Right lobe of liver (tissue), 6 donors: ENCODE results near the gene CDH4. TPM values are rescaled to one million over a fixed set of nuclear protein-coding genes. Genes with fewer than 3 reads are reported as not detected.
A peak's percentile ranks its signal among the peaks of the same experiment; 100 is the strongest.

Experiments used
- ATAC-seq, 4 donors: fragments of 200-7000 bp; cut with Tn5 transposase; one replicate each; pipeline ENCODE4 v1.9.1; 2020; ENCODE audit warnings: mild to moderate bottlenecking in 4 of 4, moderate library complexity in 4 of 4
- DNase-seq, 3 donors: peaks; one replicate each; pipeline ENCODE4 v3.0.0-alpha.2; 2020
- H3K27ac ChIP-seq, 3 donors: fragments of 200-600 bp; one replicate each; pipeline ENCODE4 v1.8.0; 2022
- H3K27me3 ChIP-seq, 2 donors: fragments of 200-600 bp; one replicate each; pipeline ENCODE4 v1.8.0; 2022
- H3K36me3 ChIP-seq, 4 donors: fragments of 200-600 bp; sonication (generic) in 1 of 4; one replicate each; pipeline versions ENCODE4 v1.5.1 to v1.8.0; 2017 to 2022; ENCODE audit warnings: control low read depth in 1 of 4
- H3K4me1 ChIP-seq, 4 donors: fragments of 200-600 bp; sonication (generic) in 1 of 4; one replicate each; pipeline versions ENCODE4 v1.5.1 to v1.8.0; 2017 to 2022; ENCODE audit warnings: control low read depth in 1 of 4
- H3K4me3 ChIP-seq, 3 donors: fragments of 200-600 bp; one replicate each; pipeline ENCODE4 v1.8.0; 2022
- H3K9me3 ChIP-seq, 4 donors: fragments of 200-600 bp; sonication (generic) in 1 of 4; one replicate each; pipeline versions ENCODE4 v1.5.1 to v1.8.0; 2017 to 2022; ENCODE audit warnings: control low read depth in 1 of 4
- CTCF ChIP-seq, 4 donors: fragments of 200-600 bp in 3 of 4; fragments of 450-650 bp in 1 of 4; IDR thresholded peaks; one replicate each; pipeline versions ENCODE4 v1.5.1 to v1.8.0; 2016 to 2022; ENCODE audit warnings: antibody characterized with exemption in 4 of 4, mild to moderate bottlenecking in 2 of 4
- POLR2A ChIP-seq: fragments of 450-650 bp; IDR thresholded peaks from one replicate; pipeline ENCODE4 v1.6.1; 2017; ENCODE audit warnings: antibody characterized with exemption, mild to moderate bottlenecking
- WGBS: methylation state at CpG from one replicate; pipeline ENCODE4 v1.1.6; 2018; ENCODE audit warnings: low coverage, low lambda C conversion rate; ENCODE audit not compliant: insufficient coverage; ENCODE audit errors: missing lambda C conversion rate; 5-methylcytosine and 5-hydroxymethylcytosine counted together
- intact Hi-C, 2 donors: fragments of 100-400 bp; cut with DNase I; formaldehyde crosslinking; loops; one replicate each; pipeline versions ENCODE4 v1.11.2 to v1.14.1; 2022
- total RNA-seq, 6 experiments: library from RNA; depleted of rRNA in 2 of 6; stranded (reverse); fragments of >200 nt in 2 of 6; fragmentation: NEBNext Ultra II Directional in 3 of 6; extraction: Animal tissue kit (Norgen Biotek cat#: 25700) in 3 of 6; gene quantifications; one replicate each; pipeline versions ENCODE4 v1.1.0 to v1.2.4, GENCODE V29; 2016 to 2023
- donor health status: DM: no; HTN: yes; CAD: no.
- donor health status: DM: no; HTN: no; CAD: no.
- donor health status: DM: no; HTN: no; CAD: no.
- donor health status: DM: no; HTN: yes; CAD: no.
- donor health status: DM: no; HTN: yes; CAD: no.

The CDH4 gene
- total RNA-seq, 6 experiments from 2014 or later, result 0.02 to 0.14 (median 0.09) TPM; not detected in 3

- intact Hi-C loops, result no loop called here
Observed at GRCh38 chr20:61444637-61445036, 192.6 kb downstream of the CDH4 start.

GRCh38 chr20:61445138-61445537 lies 193.1 kb downstream of the CDH4 start:
- Histone ChIP-seq H3K4me3 (no peak overlapping the region), H3K4me1 (no peaks in the 10 kb centered on the region), H3K27me3 (no peaks in the 10 kb centered on the region), H3K9me3 (no peaks in the 10 kb centered on the region), H3K36me3 (no peaks in the 10 kb centered on the region), H3K27ac (no peak overlapping the region)
- TF ChIP-seq POLR2A, result no peak
- TF ChIP-seq CTCF (IDR thresholded peaks at IDR 0.05), result no peak
- WGBS, result 51% methylated on average over 3 of the region's 6 CpGs
- DNase-seq, result no peak
- ATAC-seq, result peak in 1 of 4 donors; percentile 26
- intact Hi-C loops, result no loop called here

More at GRCh38 chr20:61444637-61445036, 192.6 kb downstream of the CDH4 start:
- H3K4me3 ChIP-seq, result no peak overlapping the region
- DNase-seq, result no peak
- 67% methylated on average over 5 of the region's 5 CpGs for WGBS
- no peaks in the 10 kb centered on the region for H3K36me3 ChIP-seq
- ATAC-seq, result no peak
- no peak for TF ChIP-seq POLR2A
- no peak for TF ChIP-seq CTCF (IDR thresholded peaks at IDR 0.05)
- H3K4me1 ChIP-seq, result no peaks in the 10 kb centered on the region
- no peaks in the 10 kb centered on the region for H3K27me3 ChIP-seq
- H3K27ac ChIP-seq, result no peak overlapping the region
- no peaks in the 10 kb centered on the region for H3K9me3 ChIP-seq

GRCh38 chr20:61445741-61446140 lies 193.7 kb downstream of the CDH4 start:
- Histone ChIP-seq H3K27me3 (no peaks in the 10 kb centered on the region), H3K4me1 (no peaks in the 10 kb centered on the region), H3K4me3 (no peak overlapping the region), H3K9me3 (no peaks in the 10 kb centered on the region), H3K27ac (no peak overlapping the region), H3K36me3 (no peaks in the 10 kb centered on the region)
- TF ChIP-seq CTCF (IDR thresholded peaks at IDR 0.05) (no peak), POLR2A (no peak)
- DNase-seq (no peak), ATAC-seq (no peak)
- WGBS, result 75% methylated on average over 8 of the region's 10 CpGs
- intact Hi-C loops, result no loop called here

GRCh38 chr20:61447952-61448351 lies 195.9 kb downstream of the CDH4 start:
- H3K9me3 ChIP-seq, result no peaks in the 10 kb centered on the region
- H3K27ac ChIP-seq, result no peak overlapping the region
- H3K27me3 ChIP-seq, result no peaks in the 10 kb centered on the region
- no peak for ATAC-seq
- DNase-seq, result no peak
- TF ChIP-seq POLR2A (no peak), CTCF (IDR thresholded peaks at IDR 0.05) (no peak)
- no peak overlapping the region for H3K4me3 ChIP-seq
- WGBS, result 47% methylated on average over 6 of the region's 6 CpGs
- intact Hi-C loops, result no loop called here
- H3K4me1 ChIP-seq, result no peaks in the 10 kb centered on the region
- H3K36me3 ChIP-seq, result no peaks in the 10 kb centered on the region

GRCh38 chr20:61448386-61448785 lies 196.3 kb downstream of the CDH4 start:
- Histone ChIP-seq H3K9me3 (no peaks in the 10 kb centered on the region), H3K36me3 (no peaks in the 10 kb centered on the region), H3K4me3 (no peak overlapping the region), H3K27me3 (no peaks in the 10 kb centered on the region), H3K4me1 (no peaks in the 10 kb centered on the region), H3K27ac (no peak overlapping the region)
- intact Hi-C loops, result no loop called here
- no peak for ATAC-seq
- 59% methylated on average over 13 of the region's 13 CpGs for WGBS
- no peak for DNase-seq
- TF ChIP-seq POLR2A, result no peak
- no peak for TF ChIP-seq CTCF (IDR thresholded peaks at IDR 0.05)
